NCI-H128 (cell line): ENCODE measurements around the gene MRGPRF.

Source experiments
- DNase-seq: peaks from one replicate; lab custom pipeline; 2025; ENCODE audit not compliant: unreplicated experiment; lab: John Stamatoyannopoulos, UW

MRGPRF gene

GRCh38 chr11:68968306-68969250 lies 44.5 kb downstream of the MRGPRF start:
- no peak for DNase-seq

DNA sequence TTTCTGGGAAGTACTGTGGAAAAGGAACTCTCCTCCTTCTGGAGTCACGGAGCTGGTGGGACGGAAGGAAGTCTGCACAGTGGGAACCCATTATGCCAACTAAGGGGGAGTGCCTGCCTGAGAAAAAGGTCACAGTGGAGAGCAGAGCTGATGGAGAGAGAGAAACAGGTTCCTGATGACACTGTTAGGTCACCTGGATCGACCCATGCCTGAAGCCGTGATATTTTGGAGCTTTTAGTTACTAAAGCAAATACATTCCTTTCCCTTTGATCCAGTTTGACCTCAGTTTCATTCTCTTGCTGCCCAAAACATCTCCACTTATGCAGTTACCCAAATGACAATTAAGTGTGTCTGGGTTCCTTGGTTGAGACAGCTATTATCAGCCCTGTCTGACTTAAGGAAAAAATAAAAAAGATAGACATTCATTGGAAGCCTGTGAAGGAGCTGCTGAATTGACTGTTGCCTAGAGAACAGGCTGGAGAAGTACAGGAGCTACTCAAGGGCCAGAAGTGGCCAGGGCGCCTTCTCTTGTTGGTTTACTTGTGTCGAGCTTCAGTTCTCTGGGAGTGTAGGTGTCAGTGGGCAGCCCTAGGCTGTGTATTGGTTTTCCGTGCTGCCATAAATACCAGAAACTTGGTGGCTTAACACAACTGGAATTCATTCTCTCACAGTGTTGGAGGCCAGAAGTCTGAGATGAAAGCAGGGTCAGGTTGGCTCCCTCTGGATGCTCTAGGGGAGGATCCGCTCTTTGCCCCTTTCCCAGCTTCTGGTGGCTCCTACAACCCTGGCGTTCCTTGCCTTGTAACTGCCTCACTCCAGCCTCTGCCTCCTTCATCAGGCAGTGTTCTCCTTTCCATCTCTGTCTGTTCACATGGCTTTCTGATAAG lies 45.9 kb downstream of the MRGPRF start:
- DNase-seq, result no peak

- no peak for DNase-seq
Observed at GRCh38 chr11:68965901-68966853, 46.9 kb downstream of the MRGPRF start.

- no peak for DNase-seq
Observed at GRCh38 chr11:68963779-68964178, 49.3 kb downstream of the MRGPRF start.

GRCh38 chr11:68962527-68963250 lies 50.4 kb downstream of the MRGPRF start:
- DNase-seq, result no peak

DNA sequence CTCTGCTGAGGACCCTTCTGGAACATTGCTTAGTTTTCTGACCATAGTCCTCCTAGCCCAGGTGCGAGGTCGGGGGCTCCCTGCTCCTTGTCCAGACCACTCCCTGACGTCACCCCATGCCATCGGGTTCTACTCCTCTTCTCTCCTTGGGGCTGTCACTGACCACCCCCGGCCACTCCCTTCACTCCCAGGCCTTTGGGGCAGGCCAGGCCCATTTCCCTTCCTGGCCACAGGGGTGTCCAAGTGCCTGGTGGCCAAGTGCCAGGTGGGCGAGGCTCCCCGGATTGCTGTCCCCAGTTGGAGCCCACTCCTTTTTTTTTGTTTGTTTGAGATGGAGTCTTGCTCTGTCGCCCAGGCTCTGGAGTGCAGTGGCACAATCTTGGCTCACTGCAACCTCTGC lies 51.8 kb downstream of the MRGPRF start:
- no peak for DNase-seq

DNA sequence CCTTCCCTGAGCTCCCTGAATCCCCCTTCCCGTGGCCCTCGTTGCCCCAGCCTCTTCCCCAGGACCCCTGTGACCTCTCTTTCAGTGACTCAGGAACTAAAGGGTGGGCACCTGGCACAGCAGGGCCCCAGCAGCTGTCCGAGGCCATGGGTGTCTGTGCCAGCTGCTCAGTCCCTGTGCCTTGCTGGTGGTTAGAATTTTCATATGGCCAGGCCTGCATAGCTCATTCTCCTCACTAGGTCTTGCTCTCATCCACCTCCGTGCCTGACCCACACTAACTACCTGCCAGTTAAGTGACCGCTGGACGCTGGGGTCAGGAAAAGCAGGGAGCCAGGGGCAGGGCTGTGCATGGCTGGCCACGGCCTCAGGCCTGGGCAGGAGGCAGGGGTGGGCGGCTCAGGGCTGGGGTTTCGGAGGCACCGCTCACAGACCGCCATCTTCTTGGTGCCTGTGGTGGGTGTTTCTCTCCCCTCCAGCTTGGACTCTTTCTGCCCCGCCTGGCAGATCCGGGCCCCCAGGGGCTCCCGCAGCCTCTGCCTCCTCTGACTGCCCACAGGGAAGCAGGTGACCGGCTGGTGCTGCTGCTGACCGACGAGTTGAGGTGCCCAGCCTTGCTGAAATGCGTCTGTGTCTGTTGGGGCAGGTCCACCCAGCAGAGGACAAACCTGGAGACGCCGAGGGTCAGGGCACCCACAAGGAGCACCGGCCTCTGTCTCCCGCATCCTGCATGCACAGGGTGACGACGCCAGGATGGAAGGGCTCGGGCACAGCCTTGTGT lies 52.6 kb downstream of the MRGPRF start:
- no peak for DNase-seq

GRCh38 chr11:68959465-68960293 lies 53.4 kb downstream of the MRGPRF start:
- no peak for DNase-seq

DNA sequence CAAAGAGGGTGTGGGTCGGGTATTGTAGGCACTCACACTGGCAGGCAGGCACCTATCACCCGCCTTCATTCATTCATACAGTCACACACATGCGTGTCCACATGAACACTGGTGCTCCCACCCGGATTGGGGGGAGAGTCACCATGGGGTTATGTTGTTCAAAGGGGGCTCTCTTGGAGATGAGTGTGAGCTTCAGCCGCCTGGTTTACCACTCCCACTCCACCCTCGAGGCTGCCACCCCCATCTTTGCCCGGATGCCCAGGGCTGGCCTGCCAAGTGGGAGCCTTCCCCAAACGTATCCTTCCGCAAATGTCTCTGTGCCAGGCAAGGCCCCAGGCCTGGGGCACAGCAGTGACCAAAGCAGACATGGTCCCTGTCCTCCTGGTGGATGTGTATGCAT lies 54.8 kb downstream of the MRGPRF start:
- no peak for DNase-seq

GRCh38 chr11:68956547-68957254 lies 56.3 kb downstream of the MRGPRF start:
- no peak for DNase-seq

DNA sequence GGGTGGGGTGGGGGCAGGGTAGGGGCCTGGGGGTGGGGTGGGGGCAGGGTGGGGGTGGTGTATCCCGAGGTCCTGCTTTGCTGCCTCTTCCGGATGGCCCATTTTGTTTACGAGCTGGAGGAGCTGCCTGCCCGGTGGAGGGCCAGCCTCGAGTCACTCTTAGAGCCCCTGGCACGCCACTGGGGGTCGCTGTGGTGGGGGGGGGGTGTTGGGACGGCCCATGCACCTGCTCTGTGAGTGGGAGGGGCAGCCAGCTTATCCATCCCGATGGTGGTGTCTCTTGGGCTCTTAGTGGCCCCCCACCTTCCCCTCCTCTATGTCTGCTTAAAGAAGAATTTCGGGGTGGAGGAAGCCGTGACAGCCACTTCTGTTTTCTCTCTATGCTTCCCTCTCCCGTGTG lies 56.9 kb downstream of the MRGPRF start:
- no peak for DNase-seq

DNA sequence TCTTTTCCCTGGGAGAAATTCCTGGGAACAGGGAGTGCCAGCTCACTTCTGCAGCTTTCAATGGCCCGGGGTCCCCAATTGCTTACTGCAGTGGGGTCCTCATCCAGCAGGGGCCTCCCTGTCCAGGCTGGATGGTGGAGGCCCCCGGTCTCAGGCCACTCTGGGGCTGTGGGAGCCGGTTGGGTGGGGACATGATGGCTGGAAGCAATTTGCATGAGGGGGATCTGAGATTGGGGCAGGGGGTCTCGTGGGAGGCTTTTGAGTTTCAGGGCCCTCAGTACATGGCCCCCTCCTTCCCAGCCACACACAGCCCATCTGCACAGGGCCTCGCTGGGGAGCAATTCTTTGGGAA lies 57.5 kb downstream of the MRGPRF start:
- DNase-seq, result no peak

DNA sequence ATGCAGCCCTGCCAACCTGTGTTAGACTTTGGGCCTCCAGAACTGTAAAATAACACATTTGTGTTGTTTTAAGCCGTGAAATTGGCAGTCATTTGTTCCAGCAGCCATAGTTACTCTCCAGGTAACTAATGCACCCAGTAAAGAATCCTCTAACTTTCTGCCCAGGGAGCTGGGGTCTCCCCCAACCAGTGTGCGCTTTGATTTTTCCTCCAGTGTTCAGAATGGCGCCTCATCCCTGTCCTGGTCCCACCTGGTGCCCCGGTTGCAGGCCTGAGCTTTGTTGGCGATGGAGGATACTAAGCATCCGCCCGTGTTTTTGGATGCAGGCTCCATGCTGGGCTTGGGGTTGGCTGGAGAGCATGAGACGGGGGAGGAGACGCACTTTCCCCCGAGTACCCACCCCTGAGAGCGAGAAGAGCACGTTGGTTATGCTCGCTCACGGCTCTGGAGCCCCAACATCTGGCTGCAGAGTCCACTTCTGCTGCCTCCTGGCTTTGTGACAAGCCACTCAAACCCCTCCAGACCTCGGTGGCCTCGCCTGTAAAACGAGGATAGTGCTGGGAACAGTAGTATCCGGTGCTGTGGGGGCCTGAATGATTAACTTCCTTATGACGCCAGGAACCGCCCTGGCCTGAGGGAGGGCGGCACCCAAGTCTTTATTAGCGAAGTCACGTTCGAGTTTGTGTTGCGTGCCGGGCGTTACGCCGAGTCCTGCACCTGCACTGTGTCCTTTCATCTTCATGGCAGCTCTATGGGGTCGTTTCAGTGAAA lies 58.0 kb downstream of the MRGPRF start:
- DNase-seq, result no peak
